LHCN-M2 (cell line): ENCODE results near the gene IVD. TPM values are rescaled to one million over a fixed set of nuclear protein-coding genes. Genes with fewer than 3 reads are reported as not detected.

Source experiments
- DNase-seq: peaks from one replicate; pipeline ENCODE4 v3.0.0-alpha.2; 2012; ENCODE audit warnings: low read depth
- total RNA-seq: library from RNA; depleted of rRNA; stranded (reverse); fragments of >200 nt; gene quantifications from 2 replicates; pipeline ENCODE4 v1.2.3, GENCODE V29; 2014; rRNA removed

IVD gene
- total RNA-seq, 1 experiment from 2014 or later: 32.3 TPM

DNA sequence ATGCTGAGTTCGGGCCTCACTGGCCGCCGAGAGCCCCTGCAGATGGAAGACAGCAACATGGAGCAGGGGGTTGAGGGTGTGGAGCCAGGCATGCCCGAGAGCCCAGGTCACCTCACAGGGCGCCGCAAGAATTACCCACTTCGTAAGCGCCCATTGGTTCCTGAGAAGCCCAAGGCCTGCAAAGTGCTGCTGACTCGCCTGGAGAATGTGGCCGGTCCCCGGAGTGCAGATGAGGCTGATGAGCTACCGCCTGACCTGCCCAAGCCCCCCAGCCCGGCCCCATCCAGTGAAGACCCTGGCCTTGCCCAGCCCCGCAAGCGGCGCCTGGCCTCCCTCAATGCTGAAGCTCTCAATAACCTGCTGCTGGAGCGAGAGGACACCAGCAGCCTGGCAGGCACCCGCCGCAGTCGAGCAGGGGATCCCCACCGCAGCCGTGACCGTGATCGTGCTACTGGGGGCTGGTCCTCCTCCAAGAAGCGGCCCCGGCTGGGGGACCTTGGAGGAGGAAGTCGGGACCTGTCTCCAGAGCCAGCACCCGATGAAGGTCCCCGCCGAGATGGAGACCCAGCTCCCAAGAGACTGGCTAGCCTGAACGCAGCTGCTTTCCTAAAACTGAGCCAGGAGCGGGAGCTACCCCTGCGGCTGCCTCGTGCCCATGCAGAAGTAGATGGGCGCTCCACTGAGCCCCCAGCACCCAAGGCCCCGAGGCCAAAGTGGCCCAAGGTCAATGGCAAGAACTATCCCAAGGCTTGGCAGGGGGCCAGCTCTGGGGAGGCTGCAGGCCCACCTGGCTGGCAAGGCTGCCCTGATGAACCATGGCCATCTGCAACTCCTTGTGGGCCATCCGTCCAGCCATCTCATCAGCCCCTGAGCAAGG is 53.1 kb downstream of the IVD start:
- DNase-seq: no peak

DNA sequence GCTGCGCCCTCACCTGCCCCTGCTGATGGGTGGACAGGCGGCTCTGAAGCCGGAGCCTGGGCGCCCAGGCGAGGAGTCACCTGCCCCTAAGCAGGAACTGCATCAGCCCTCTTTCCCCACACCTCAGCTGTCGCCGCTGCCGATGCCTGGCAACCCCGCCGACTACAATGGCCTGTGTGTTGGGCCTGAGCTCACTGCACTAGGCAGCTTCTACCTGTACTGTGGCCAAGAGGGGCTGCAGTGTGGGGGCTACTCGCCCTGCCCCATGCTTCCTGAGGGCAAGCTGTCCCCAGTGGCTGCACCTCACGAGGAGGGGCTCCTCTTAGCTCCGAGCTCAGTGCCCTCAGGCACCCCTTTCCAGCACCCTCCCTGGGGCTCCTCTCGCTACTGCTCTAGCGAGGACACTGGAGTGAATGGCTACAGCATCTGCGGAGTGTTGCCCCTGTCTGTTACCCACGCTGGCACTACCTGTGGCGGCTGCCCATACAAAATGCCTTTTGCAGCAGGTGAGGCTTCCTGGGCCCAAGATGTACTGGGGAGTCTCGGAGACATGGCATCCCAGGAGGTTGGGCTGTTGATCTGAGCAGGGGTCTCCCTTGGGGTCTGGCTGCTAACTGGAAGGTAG is 53.9 kb downstream of the IVD start:
- no peak for DNase-seq

DNA sequence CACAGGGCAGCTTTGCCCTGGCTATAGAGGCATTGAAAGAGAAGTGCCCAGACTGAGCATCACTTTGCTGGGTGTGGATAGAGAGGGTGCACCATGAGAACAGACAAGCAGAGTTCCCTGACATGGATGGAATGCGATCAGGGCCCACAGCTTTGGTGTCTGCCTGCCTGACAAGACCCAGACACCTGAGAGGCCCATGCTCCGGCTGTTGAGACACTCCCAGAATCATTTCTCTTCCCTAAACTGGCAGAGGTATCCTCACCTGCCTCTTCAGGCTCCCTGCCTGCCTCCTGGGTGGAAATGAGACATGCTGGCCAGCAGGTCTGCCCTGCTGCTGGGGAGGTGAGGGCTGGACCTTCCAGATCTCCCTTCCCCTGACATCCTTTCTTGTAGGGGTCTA is 54.8 kb downstream of the IVD start:
- no peak for DNase-seq

DNA sequence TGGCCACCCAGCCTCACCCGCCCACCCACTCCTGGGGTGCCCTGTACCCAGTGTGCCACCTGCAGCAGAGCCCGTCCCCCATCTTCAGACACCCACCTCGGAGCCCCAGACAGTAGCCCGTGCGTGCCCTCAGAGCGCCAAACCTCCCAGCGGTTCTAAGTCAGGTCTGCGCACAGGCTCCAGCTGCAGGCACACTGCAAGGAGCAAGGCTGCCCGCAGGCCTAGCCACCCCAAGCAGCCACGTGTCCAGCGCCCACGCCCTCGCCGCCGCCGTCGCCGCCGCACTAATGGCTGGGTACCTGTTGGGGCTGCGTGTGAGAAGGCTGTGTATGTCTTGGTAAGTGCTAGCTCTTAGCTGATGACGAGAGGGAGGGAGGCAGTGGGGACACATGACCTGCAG is 56.4 kb downstream of the IVD start:
- DNase-seq: no peak

DNA sequence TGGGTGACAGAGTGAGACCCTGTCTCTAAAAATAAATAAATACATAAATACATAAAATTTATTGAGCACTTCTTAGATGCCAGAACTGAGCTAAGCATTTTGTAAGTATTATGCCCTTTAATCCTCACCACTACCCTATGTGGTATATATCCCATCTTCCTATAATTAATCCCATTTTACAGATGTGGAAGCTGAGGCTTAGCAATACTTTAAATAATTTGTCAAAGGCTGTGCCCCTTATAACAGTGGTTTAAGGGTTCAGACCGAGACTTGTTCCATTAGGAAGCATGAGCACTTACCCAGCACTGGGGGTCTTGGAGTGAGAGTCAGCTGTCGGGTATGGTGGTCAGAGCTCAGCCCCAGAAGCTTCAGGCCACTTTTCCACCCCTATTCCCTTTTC is 57.7 kb downstream of the IVD start:
- DNase-seq: no peak

DNA sequence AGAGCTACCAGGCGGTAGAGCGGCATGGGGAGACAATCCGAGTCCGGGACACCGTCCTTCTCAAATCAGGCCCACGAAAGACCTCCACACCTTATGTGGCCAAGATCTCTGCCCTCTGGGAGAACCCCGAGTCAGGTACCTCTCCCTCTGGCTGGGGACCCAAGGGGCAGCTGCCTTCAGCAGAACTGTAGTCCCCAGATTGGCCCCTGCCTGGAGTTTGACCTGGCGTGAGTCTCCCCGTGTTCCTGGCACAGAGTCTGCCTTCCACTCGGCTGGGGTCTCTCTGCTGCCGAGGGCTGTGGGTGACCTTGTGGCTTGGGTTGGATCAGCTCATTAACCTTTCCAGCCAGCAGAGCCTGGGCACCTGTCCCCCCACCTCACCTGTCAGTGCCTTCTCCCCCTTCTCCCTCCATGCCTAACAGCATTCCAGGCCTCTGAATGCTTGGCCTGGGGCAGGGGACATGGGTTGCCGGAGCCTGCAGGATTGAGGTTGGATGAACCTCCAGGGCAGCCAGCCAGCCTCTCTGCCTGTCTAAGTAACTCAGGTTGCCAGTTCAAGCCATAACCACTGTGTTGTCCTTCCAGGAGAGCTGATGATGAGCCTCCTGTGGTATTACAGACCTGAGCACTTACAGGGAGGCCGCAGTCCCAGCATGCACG is 58.4 kb downstream of the IVD start:
- no peak for DNase-seq

DNA sequence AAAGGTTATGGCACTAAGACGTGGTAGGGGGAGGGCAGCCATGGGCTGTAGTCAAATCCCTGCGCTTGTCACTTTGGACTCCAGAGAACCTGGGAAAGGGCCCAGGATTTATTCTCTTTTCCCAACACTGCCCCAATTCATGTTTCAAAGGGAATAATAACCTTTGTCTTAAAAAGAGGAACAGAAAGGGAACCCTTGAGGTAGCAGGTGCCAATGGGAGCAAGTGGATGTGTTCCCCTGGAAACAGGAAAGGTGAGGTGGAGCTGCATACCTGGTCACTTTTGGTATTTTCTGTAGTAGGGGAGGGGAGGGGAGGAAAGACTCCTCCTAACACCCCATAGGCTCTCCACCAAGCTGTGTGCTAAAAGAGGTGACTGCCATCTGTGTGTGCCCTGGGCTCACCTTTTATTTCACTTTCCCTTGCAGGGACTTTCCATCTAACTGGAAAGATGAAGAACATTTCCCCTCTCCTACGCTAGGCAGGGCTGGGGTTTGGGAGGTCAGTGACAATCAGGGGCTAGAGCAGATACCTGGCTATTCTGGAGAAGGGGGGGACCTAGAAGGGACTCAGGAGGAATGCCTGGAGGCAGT is 59.1 kb downstream of the IVD start:
- no peak for DNase-seq

DNA sequence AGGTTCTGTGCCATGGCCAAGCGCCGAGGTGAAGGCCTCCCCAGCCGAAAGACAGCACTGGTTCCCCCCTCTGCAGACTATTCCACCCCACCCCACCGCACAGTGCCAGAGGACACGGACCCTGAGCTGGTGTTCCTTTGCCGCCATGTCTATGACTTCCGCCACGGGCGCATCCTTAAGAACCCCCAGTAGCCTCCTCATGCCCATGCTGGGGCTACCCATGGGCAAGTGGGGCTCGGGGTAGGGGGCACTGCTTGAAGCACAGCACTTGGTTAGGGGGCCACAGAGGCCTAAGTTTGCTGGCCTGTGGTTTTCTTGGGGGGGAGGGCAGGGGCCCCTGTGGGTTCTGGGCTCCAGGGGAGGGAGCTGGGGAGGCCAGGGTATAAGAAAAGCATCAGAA is 60.3 kb downstream of the IVD start:
- DNase-seq: no peak

DNA sequence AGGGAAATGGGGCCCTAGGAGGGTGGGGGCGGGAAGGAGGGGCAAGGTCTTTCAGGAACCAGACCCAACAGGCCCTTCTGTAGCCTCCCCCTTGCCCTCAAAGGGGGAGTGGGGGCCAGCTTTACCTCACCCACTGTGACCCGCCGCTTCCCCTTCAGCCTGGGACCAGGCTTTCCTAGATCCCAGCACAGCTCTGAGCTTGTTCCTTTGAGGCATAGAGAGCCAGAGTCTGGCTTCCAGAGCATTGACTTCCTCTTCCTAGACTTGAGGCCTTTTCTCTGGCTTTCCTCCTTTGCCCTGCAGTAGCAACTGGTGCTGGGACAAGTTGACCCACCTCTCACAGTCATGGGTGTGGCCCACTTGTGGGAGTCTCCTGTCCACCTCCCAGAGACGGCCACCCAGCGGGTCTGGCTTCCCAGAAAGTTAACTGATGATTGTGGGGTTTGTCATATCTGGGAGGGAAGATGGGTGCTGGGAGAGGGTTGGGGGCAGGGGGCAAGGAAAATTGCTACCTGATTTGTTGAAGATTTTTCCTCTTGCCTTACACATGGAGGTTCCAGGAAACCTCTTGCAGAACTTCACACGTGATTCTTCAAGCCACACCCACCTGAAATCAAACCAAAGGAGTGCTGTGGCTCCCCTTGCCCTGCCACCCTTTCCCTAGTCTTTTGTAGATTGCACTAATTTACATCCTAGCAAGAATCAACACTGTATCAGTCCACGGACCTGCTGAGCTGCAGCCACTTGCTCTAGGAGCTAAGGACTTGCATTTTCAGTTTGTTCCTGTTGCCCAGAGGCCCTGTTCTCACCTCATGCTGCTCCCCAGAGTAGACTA is 61.0 kb downstream of the IVD start:
- no peak for DNase-seq

DNA sequence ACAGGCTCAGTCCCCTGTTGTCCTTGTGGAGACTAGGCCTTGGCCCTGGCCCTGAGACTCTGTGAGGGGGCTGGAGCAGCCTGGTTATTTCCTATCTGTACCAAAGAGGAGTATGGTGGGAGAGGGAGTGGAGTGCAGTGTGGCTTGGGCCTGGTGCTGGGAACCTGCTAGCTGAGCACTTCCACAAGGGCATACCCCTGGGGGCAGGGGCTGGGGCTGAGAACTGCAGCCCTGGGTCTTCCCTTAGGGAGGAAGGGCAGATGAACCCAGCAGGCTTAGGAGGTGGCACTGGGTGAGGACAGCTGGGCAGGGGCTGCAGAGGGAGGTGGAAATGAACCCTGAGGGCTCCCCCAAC is 61.6 kb downstream of the IVD start:
- DNase-seq: no peak

DNA sequence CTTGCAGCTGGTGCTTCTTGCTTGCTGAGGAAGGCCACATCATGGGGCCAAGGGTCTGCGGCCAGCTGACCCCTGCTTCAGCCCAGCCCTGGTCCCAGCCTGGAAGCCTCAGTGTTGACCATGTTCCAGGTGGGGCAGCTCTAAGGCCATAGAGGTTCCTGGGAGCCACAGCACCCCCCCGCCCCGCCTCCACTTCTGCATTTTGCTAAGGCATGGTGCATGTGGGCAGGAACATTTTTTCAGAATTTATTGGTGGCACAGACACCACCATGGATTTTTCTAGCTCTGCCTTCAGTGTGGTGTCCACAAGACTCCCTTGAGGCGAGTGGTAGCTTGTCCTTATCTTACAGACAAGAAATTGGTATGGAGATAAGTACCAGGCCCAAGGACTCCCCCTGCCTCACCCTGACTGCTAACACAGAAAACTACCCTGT is 63.3 kb downstream of the IVD start:
- no peak for DNase-seq

DNA sequence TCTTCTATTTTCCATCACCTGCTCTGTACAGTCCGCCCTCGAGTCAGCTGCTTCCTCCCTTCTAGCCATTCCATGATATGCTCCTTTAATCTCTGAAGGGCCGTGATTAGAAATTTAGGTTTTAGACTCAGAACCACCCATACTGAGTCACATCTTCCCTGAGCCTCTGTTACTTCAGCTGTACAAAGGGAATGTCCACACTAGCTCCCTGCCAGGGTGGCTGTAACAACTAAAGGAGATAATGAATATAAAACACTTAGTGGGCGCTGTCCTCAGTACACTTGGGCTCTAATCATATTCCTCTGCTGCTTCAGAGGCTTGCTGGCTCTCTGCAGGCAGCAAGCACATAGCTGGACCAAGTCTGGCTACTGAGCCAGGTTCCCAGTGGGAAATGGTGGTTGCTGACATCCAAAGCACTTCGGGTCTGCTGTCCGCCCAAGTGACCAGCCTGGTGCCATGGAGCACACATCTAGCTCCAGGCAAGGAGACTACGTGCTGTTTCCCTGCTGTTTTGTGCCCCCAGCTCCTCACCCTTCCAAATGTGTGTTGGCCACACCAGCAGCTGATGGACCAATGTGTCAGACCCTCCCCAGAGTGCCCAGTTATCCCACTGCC is 64.3 kb downstream of the IVD start:
- peak; percentile 20 for DNase-seq

DNA sequence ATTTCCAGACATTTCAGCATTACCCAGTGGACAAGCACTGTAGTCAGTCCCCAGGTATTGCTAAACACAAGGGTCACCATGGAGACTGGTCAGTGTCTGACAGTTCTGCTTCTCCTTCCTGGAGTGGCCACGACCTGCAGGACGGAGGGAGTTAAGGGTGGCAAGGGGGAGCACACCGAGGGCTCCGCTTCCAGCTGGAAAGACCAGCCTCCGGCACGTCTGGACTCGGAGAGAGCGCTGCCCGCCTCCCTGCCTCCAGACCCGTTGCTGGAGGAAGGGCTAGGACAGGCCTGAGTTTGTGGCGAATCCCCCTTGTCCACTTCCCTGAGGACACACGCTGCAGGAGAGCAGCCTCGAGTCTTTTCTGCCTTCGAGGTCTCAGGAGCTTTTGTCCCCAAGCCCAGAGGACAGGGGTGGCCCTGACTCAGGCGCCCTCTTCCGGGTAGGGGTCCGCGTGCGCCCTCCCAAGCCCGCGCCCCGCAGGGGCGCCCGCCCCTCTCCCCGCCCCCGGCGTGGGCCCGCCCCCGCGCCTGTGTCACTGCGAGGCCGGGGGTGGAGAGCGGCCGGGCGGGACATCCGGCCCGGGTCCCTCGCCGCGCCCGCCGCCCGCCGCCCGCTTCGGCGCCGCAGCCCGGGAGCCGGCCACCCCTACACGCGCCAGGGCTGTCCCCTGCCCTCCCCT is 65.0 kb downstream of the IVD start, which contains the start of gene CHST14:
Gene CHST14, plus strand, starts transcription at position 562 of the 682 bp plus-strand sequence. CDS start 230 bp downstream, outside the sequence.
- peak; percentile 33 for DNase-seq

Other genes with a start within 250 kb of the IVD start
- 63.2 and 72.7 TPM in 2 replicates for gene BUB1B, start 244.7 kb upstream of the IVD start, total RNA-seq
- under 0.01 TPM in 1 of 2 replicates, not detected in the other for gene PAK6, start 166.7 kb upstream of the IVD start, total RNA-seq
- not detected in 2 replicates for gene ANKRD63, start 122.7 kb upstream of the IVD start, total RNA-seq
- gene PLCB2, start 97.9 kb upstream of the IVD start, total RNA-seq: 0.75 and 1.9 TPM in 2 replicates
- gene INAFM2, start 82.1 kb upstream of the IVD start, total RNA-seq: 16.4 and 19.7 TPM in 2 replicates
- gene CCDC9B, start 64.9 kb upstream of the IVD start, total RNA-seq: 9.8 and 12.1 TPM in 2 replicates
- gene PHGR1, start 54.8 kb upstream of the IVD start, total RNA-seq: not detected in 2 replicates
- 1.2 and 1.3 TPM in 2 replicates for gene DISP2, start 47.6 kb upstream of the IVD start, total RNA-seq
- gene KNSTRN, start 23.1 kb upstream of the IVD start, total RNA-seq: 121 and 125 TPM in 2 replicates
- gene BAHD1, start 35.2 kb downstream of the IVD start, total RNA-seq: 8.3 TPM in 2 replicates
- 27.9 and 30.1 TPM in 2 replicates for gene CHST14, start 65.2 kb downstream of the IVD start, total RNA-seq
- 12.9 and 14.1 TPM in 2 replicates for gene CCDC32, start 159.2 kb downstream of the IVD start, total RNA-seq
- 11.5 and 12.6 TPM in 2 replicates for gene RPUSD2, start 163.5 kb downstream of the IVD start, total RNA-seq
- 63.7 and 65.0 TPM in 2 replicates for gene KNL1, start 188.5 kb downstream of the IVD start, total RNA-seq